ENCODE measurements around the gene EIF4EBP2. TPM values are rescaled to one million over a fixed set of nuclear protein-coding genes. Genes with fewer than 3 reads are reported as not detected.

The EIF4EBP2 gene
- total RNA-seq, 1 donor from 2014 or later, result 122 TPM

- TF ChIP-seq EZH2phosphoT487 (IDR thresholded peaks at IDR 0.05), result no peak
- no peak for TF ChIP-seq CTCF (IDR thresholded peaks at IDR 0.05)
- peak overlapping the region; percentile 43 for H2AFZ ChIP-seq (replicated peaks)
- Mint-ChIP-seq H3K36me3 (peaks cover 23% of the 10 kb centered on the region), H3K4me1 (peaks cover 30% of the 10 kb centered on the region), H3K4me3 (peak overlapping the region; percentile 94), H3K27ac (peak overlapping the region; percentile 97), H3K27me3 (ENCODE audit: insufficient read depth, low read depth) (peaks cover 7% of the 10 kb centered on the region), H3K9me3 (peaks cover 4% of the 10 kb centered on the region)
- peak overlapping the region; percentile 56 for H3K4me2 ChIP-seq
- peaks cover 20% of the 10 kb centered on the region for H3F3A ChIP-seq (ENCODE audit: low read depth)
- peaks cover 6% of the 10 kb centered on the region for H3K36me3 ChIP-seq
- H3K79me2 ChIP-seq (ENCODE audit: low read depth), result peaks cover 44% of the 10 kb centered on the region
- no peaks in the 10 kb centered on the region for H3K27me3 ChIP-seq
- H3K4me1 ChIP-seq, result peaks cover 13% of the 10 kb centered on the region
- H3K4me3 ChIP-seq, result peak overlapping the region; percentile 76
- H4K20me1 ChIP-seq (ENCODE audit: low read depth), result peaks cover 30% of the 10 kb centered on the region
- H3K9ac ChIP-seq, result no peak overlapping the region
- no peak for DNase-seq (ENCODE audit: low spot score)
- no peaks in the 10 kb centered on the region for H3K9me3 ChIP-seq (ENCODE audit: low read depth)
- no peak overlapping the region for H3K27ac ChIP-seq
Observed at GRCh38 chr10:70403483-70404035, 386 bp upstream of the EIF4EBP2 start.

- Histone ChIP-seq H3K27ac (no peak overlapping the region), H3K79me2 (ENCODE audit: low read depth) (peaks cover 56% of the 10 kb centered on the region), H3K9ac (peak overlapping the region; percentile 72)
Observed at GRCh38 chr10:70404787-70405036, 767 bp downstream of the EIF4EBP2 start.

GRCh38 chr10:70405037-70405824 is 1.3 kb downstream of the EIF4EBP2 start:
- Histone ChIP-seq H4K20me1 (ENCODE audit: low read depth) (peaks cover 46% of the 10 kb centered on the region), H3K27ac (no peak overlapping the region), H3K4me3 (peak overlapping the region; percentile 76), H3K4me1 (peaks cover 13% of the 10 kb centered on the region), H3K79me2 (ENCODE audit: low read depth) (peaks cover 61% of the 10 kb centered on the region), H3K9me3 (ENCODE audit: low read depth) (no peaks in the 10 kb centered on the region), H3K9ac (peak overlapping the region; percentile 72), H3K4me2 (peak overlapping the region; percentile 97), H3K36me3 (peaks cover 6% of the 10 kb centered on the region), H2AFZ (replicated peaks) (no peak overlapping the region), H3K27me3 (no peaks in the 10 kb centered on the region), H3F3A (ENCODE audit: low read depth) (peaks cover 20% of the 10 kb centered on the region)
- H3K9me3 Mint-ChIP-seq, result peaks cover 13% of the 10 kb centered on the region
- peaks cover 34% of the 10 kb centered on the region for H3K4me1 Mint-ChIP-seq
- H3K27ac Mint-ChIP-seq, result peak overlapping the region; percentile 93
- peak overlapping the region; percentile 94 for H3K4me3 Mint-ChIP-seq
- peaks cover 7% of the 10 kb centered on the region for H3K27me3 Mint-ChIP-seq (ENCODE audit: insufficient read depth, low read depth)
- TF ChIP-seq EZH2 (IDR thresholded peaks at IDR 0.05), result no peak
- no peak for TF ChIP-seq EZH2phosphoT487 (IDR thresholded peaks at IDR 0.05)
- no peak for TF ChIP-seq CTCF (IDR thresholded peaks at IDR 0.05)
- DNase-seq (ENCODE audit: low spot score), result peak; percentile 63
- H3K36me3 Mint-ChIP-seq, result peaks cover 34% of the 10 kb centered on the region

More at GRCh38 chr10:70404787-70405036, 767 bp downstream of the EIF4EBP2 start:
- H3K4me1 Mint-ChIP-seq, result peaks cover 33% of the 10 kb centered on the region
- Histone ChIP-seq H3K4me1 (peaks cover 13% of the 10 kb centered on the region), H3K4me3 (peak overlapping the region; percentile 76), H3K36me3 (peaks cover 6% of the 10 kb centered on the region), H2AFZ (replicated peaks) (no peak overlapping the region), H3F3A (ENCODE audit: low read depth) (peaks cover 20% of the 10 kb centered on the region), H4K20me1 (ENCODE audit: low read depth) (peaks cover 42% of the 10 kb centered on the region), H3K9me3 (ENCODE audit: low read depth) (no peaks in the 10 kb centered on the region), H3K4me2 (peak overlapping the region; percentile 97), H3K27me3 (no peaks in the 10 kb centered on the region)
- H3K36me3 Mint-ChIP-seq, result peaks cover 32% of the 10 kb centered on the region
- peaks cover 7% of the 10 kb centered on the region for H3K27me3 Mint-ChIP-seq (ENCODE audit: insufficient read depth, low read depth)
- peak overlapping the region; percentile 93 for H3K27ac Mint-ChIP-seq
- no peak for TF ChIP-seq EZH2phosphoT487 (IDR thresholded peaks at IDR 0.05)
- no peak for TF ChIP-seq EZH2 (IDR thresholded peaks at IDR 0.05)
- H3K4me3 Mint-ChIP-seq, result peak overlapping the region; percentile 94
- no peak for DNase-seq (ENCODE audit: low spot score)
- peaks cover 12% of the 10 kb centered on the region for H3K9me3 Mint-ChIP-seq

GRCh38 chr10:70409772-70410171 is 5.8 kb downstream of the EIF4EBP2 start:
- Mint-ChIP-seq H3K4me1 (peaks cover 41% of the 10 kb centered on the region), H3K4me3 (no peak overlapping the region)
- H3K36me3 ChIP-seq, result peaks cover 6% of the 10 kb centered on the region

More at GRCh38 chr10:70409772-70410171, 5.8 kb downstream of the EIF4EBP2 start:
- Mint-ChIP-seq H3K9me3 (peaks cover 13% of the 10 kb centered on the region), H3K27ac (no peak overlapping the region), H3K27me3 (ENCODE audit: insufficient read depth, low read depth) (peaks cover 7% of the 10 kb centered on the region), H3K36me3 (peaks cover 61% of the 10 kb centered on the region)
- H3F3A ChIP-seq (ENCODE audit: low read depth), result peaks cover 13% of the 10 kb centered on the region
- peak overlapping the region; percentile 40 for H3K27ac ChIP-seq
- DNase-seq (ENCODE audit: low spot score), result no peak
- H3K9me3 ChIP-seq (ENCODE audit: low read depth), result no peaks in the 10 kb centered on the region
- no peak overlapping the region for H3K4me3 ChIP-seq
- H4K20me1 ChIP-seq (ENCODE audit: low read depth), result peaks cover 82% of the 10 kb centered on the region
- H3K4me1 ChIP-seq, result peaks cover 10% of the 10 kb centered on the region
- TF ChIP-seq EZH2phosphoT487 (IDR thresholded peaks at IDR 0.05) (no peak), EZH2 (IDR thresholded peaks at IDR 0.05) (no peak), CTCF (IDR thresholded peaks at IDR 0.05) (no peak)
- H3K4me2 ChIP-seq, result no peak overlapping the region
- peaks cover 98% of the 10 kb centered on the region for H3K79me2 ChIP-seq (ENCODE audit: low read depth)
- no peaks in the 10 kb centered on the region for H3K27me3 ChIP-seq
- H3K9ac ChIP-seq, result no peak overlapping the region
- no peak overlapping the region for H2AFZ ChIP-seq (replicated peaks)
